Measurements from ENCODE around the gene RUNX3. TPM values are rescaled to one million over a fixed set of nuclear protein-coding genes. Genes with fewer than 3 reads are reported as not detected.

RUNX3 gene
- 0.48 and 0.82 TPM in 2 replicates for total RNA-seq (2021; fragmentation: NEBNext Ultra II Directional; extraction: Animal tissue kit (Norgen Biotek cat#: 25700))
- 0.49 and 0.62 TPM in 2 replicates for polyA plus RNA-seq (2011; rRNA removed)
- 0.44 TPM for polyA plus RNA-seq (2011; cell fraction: cytosol; rRNA removed)
- polyA plus RNA-seq (2011; cell fraction: nucleus; rRNA removed), result 0.70 TPM
- 0.33 to 1.3 TPM (median 0.64 TPM) in 4 replicates for polyA plus RNA-seq (2012, experiment 1 of 2)
- 0.55 TPM for polyA plus RNA-seq (2012, experiment 2 of 2)
- polyA plus RNA-seq (2013, experiment 1 of 2), result 0.61 TPM
- 0.52 TPM for polyA plus RNA-seq (2013, experiment 2 of 2)
- 0.13 TPM in 1 of 2 replicates, not detected in the other for polyA minus RNA-seq (2011; rRNA and poly(A)+ RNA removed)
- 1.5 TPM for polyA minus RNA-seq (2011; cell fraction: cytosol; rRNA and poly(A)+ RNA removed)
- polyA minus RNA-seq (2011; cell fraction: nucleus; rRNA and poly(A)+ RNA removed), result 0.30 TPM
- long read RNA-seq, experiment 1, result 0 reads
- long read RNA-seq, experiment 2, result 0 reads

DNA sequence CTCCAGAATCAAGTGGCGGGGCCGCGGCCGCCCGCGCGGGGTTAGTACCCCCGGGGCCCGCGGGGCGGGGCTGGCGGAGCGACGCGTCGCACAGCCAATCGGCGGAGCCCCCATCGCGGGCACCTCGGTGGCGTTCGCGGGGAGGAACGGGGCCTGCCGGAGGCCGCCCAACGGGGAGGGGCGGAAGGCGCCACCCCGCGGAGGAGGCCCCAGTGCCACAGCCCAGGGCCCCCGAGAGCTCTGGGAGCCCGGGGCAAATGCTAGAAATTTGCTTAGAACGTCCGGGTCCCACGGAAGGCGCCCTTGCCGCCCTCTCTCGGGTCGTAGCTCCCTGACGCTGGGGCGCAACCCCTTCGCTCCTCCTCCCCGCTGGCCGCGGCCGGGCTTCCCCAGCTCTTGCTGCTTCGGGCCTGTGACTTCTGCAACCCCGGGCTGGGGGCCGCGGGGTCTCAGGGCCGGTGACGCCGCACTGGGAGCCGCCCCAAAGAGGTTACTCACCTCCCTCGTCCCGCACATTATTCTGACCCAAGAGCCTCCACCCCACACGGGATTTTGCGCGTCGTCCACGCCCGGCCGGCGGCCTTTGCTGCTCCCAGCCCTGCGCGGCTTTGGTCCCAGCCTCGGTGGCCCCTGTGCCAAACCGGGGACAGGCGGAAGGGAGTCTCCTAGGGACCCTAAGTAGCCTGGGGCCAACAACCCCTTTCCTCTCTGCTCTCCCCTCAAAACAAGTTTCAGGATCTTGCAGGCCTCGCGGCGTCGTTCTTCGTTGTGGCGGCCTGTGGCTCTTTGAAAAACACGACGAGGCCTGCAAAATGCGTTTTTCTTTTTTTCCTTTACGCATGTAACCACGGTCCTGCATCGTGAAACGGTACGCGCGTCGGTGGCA is at the start of gene RUNX3:
RUNX3 (minus strand) TSS at position 17 of the 886 bp plus-strand sequence. CDS start 408 bp downstream, outside the sequence.
- ChIA-PET POLR2A (ENCODE audit: partially characterized antibody) (interaction anchor here (0.8 to 2.0 kb wide), 4 partner anchors 9 to 102 kb away, joined by 3 to 6 read pairs (median 3); no protein-coding TSS in a partner anchor), CTCF (ENCODE audit: partially characterized antibody) (interaction anchor here (0.9 to 3.4 kb wide), 6 partner anchors 9 to 171 kb away, joined by 3 to 23 read pairs (median 4); no protein-coding TSS in a partner anchor)
- H3K27ac ChIP-seq (ENCODE audit: low read depth, low read length), result no peak within 1 kb of the TSS
- peak within 1 kb of the TSS; percentile 94; the same call in 1 of the 2 replicates for H2BK12ac ChIP-seq (ENCODE audit: low read depth, low read length)
- peaks cover 0 to 8% of the 10 kb centered on the region in 2 experiments for H4K20me1 ChIP-seq (replicated peaks in 1 of 2; ENCODE audit: control insufficient read depth in 1 of 2, insufficient read depth in 2 of 2, low read length in 2 of 2)
- DNase-seq (ENCODE audit: low read depth in 1 of 2, low spot score in 2 of 2) (peak in 1 of 2 experiments; percentile 83), FAIRE-seq (no peak)
- 6% methylated on average over 57 of the region's 88 CpGs; no CpG with 5 or more reads in 1 of the 2 experiments for WGBS, 2 experiments (ENCODE audit: extremely low coverage in 1 of 2, insufficient coverage in 1 of 2, insufficient read length in 1 of 2, insufficient replicate concordance in 2 of 2, low coverage in 1 of 2, low lambda C conversion rate in 2 of 2, missing lambda C conversion rate in 1 of 2)
- no peaks in the 10 kb centered on the region for H3K79me2 ChIP-seq (ENCODE audit: control insufficient read depth in 1 of 2, insufficient read depth in 2 of 2, low read length in 2 of 2)
- 0 out of 2 replicates have a peak within 1 kb of the TSS, but pooled peaks have one; percentile 72 for H2BK15ac ChIP-seq (ENCODE audit: low read length)
- no peak within 1 kb of the TSS for H3K4ac ChIP-seq (replicated peaks; ENCODE audit: insufficient read length, low read depth, low read length)
- peak within 1 kb of the TSS; percentile 21; the same call in 1 of the 2 replicates for H2BK5ac ChIP-seq (ENCODE audit: low read depth, low read length)
- no peak within 1 kb of the TSS for H4K91ac ChIP-seq (replicated peaks; ENCODE audit: insufficient read length, low read length)
- no peak within 1 kb of the TSS for H2AFZ ChIP-seq (ENCODE audit: low read length)
- H3K56ac ChIP-seq (replicated peaks; ENCODE audit: insufficient read length, low read depth, low read length), result no peak within 1 kb of the TSS
- H3K23me2 ChIP-seq (ENCODE audit: low read depth, low read length), result peaks cover 24% of the 10 kb centered on the region; the same call in 1 of the 2 replicates
- H3K14ac ChIP-seq (ENCODE audit: insufficient read length), result no peak within 1 kb of the TSS
- H2BK120ac ChIP-seq (replicated peaks; ENCODE audit: low read depth, low read length), result no peak within 1 kb of the TSS
- H3K79me1 ChIP-seq (ENCODE audit: low read depth, low read length), result no peaks in the 10 kb centered on the region
- peaks cover 6 to 67% (median 46%) of the 10 kb centered on the region in 4 experiments for H3K4me1 ChIP-seq (replicated peaks in 1 of 4; ENCODE audit: control insufficient read depth in 3 of 4, insufficient read depth in 4 of 4, low read length in 3 of 4)
- no peak within 1 kb of the TSS for H4K5ac ChIP-seq (ENCODE audit: insufficient read length, low read depth, low read length)
- no peak within 1 kb of the TSS for H3K9ac ChIP-seq (replicated peaks in 1 of 4; ENCODE audit: extremely low read depth in 1 of 4, low read depth in 3 of 4, low read length in 3 of 4)
- H3K27me3 ChIP-seq (replicated peaks in 1 of 4; ENCODE audit: control insufficient read depth in 3 of 4, extremely low read depth in 1 of 4, insufficient read depth in 3 of 4, low read length in 3 of 4), result peaks cover 68 to 97% (median 91%) of the 10 kb centered on the region in 4 experiments
- H3K9me3 ChIP-seq (ENCODE audit: insufficient read depth in 2 of 2, low read depth in 1 of 2, low read length in 1 of 2), result no peaks in the 10 kb centered on the region
- no peaks in the 10 kb centered on the region for H3K36me3 ChIP-seq (ENCODE audit: control insufficient read depth in 2 of 4, insufficient read depth in 4 of 4, low read length in 3 of 4)
- no peak within 1 kb of the TSS for H2AK5ac ChIP-seq (ENCODE audit: low read depth, low read length)
- H3K4me2 ChIP-seq (ENCODE audit: insufficient read depth in 1 of 2, low read depth in 2 of 2, low read length in 2 of 2), result peak within 1 kb of the TSS; percentile 89 to 91
- H3K23ac ChIP-seq (ENCODE audit: insufficient read length), result no peak within 1 kb of the TSS
- peak within 1 kb of the TSS; percentile 27 to 61 (median 40) for H3K4me3 ChIP-seq (ENCODE audit: extremely low read depth in 1 of 4, insufficient read depth in 2 of 4, low read depth in 3 of 4, low read length in 4 of 4)
- H4K8ac ChIP-seq (ENCODE audit: extremely low read depth, insufficient read depth, low read length), result peak within 1 kb of the TSS; percentile 28
- H3K18ac ChIP-seq (ENCODE audit: extremely low read depth, low read length), result peak within 1 kb of the TSS; percentile 48; the same call in 1 of the 2 replicates
- no peak within 1 kb of the TSS for H2BK20ac ChIP-seq (ENCODE audit: low read length)
- TF ChIP-seq RNF2 (IDR thresholded peaks at IDR 0.05; ENCODE audit: borderline replicate concordance, low read depth, low read length, missing control alignments, poor library complexity, severe bottlenecking), result peak; percentile 79
- TF ChIP-seq TBP (IDR thresholded peaks at IDR 0.05; ENCODE audit: low read depth, low read length), result no peak
- no peak for TF ChIP-seq CEBPB (IDR thresholded peaks at IDR 0.05; ENCODE audit: low read depth, low read length)
- no peak for TF ChIP-seq SIN3A (conservative IDR thresholded peaks at IDR 0.05 in 1 of 2, IDR thresholded peaks at IDR 0.05 in 1 of 2; ENCODE audit: low read depth in 1 of 2, low read length in 2 of 2)
- TF ChIP-seq CHD2 (IDR thresholded peaks at IDR 0.05; ENCODE audit: low read length), result no peak
- TF ChIP-seq, protein P1, sequence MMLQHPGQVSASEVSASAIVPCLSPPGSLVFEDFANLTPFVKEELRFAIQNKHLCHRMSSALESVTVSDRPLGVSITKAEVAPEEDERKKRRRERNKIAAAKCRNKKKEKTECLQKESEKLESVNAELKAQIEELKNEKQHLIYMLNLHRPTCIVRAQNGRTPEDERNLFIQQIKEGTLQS (IDR thresholded peaks at IDR 0.05; ENCODE audit: insufficient read depth, low read depth, low read length), result no peak
- TF ChIP-seq HDAC2 (IDR thresholded peaks at IDR 0.05; ENCODE audit: borderline replicate concordance in 1 of 2, low read depth in 2 of 2, low read length in 2 of 2), result no peak

Data from H1 (cell line).